HG02970 (cell line): ENCODE results near the gene CNDP2.
A peak's percentile ranks its signal among the peaks of the same experiment; 100 is the strongest.
"Not testable (repeated sequence)": the region's sequence is repeated elsewhere in the genome, so short reads cannot be mapped to it uniquely, and the experiment has no call there.

Experiments
- ATAC-seq: cut with Tn5 transposase; IDR thresholded peaks from one replicate; pipeline ENCODE4 v1.9.1; 2021; ENCODE audit warnings: mild to moderate bottlenecking, moderate library complexity, moderate number of reproducible peaks; ENCODE audit not compliant: unreplicated experiment, low FRiP score

Gene CNDP2

GRCh38 chr18:74498712-74499627 lies 2.8 kb downstream of the CNDP2 start:
- peak; percentile 19 for ATAC-seq

- ATAC-seq = peak; percentile 42
Measured at GRCh38 chr18:74499633-74500032, 3.5 kb downstream of the CNDP2 start.

- no peak for ATAC-seq
Measured at GRCh38 chr18:74500372-74500771, 4.2 kb downstream of the CNDP2 start.

GRCh38 chr18:74500774-74501173 lies 4.6 kb downstream of the CNDP2 start:
- not testable (repeated sequence) for ATAC-seq

- ATAC-seq = no peak
Measured at GRCh38 chr18:74501386-74501785, 5.2 kb downstream of the CNDP2 start.

- ATAC-seq = no peak
Measured at GRCh38 chr18:74503137-74503536, 7.0 kb downstream of the CNDP2 start.

- ATAC-seq = no peak
Measured at GRCh38 chr18:74505776-74506175, 9.6 kb downstream of the CNDP2 start.

GRCh38 chr18:74506448-74507084 lies 10.4 kb downstream of the CNDP2 start:
- ATAC-seq = no peak

GRCh38 chr18:74507097-74507881 lies 11.1 kb downstream of the CNDP2 start:
- ATAC-seq = no peak

GRCh38 chr18:74507927-74508326 lies 11.8 kb downstream of the CNDP2 start:
- ATAC-seq = no peak

GRCh38 chr18:74508366-74508765 lies 12.2 kb downstream of the CNDP2 start:
- no peak for ATAC-seq

- ATAC-seq = no peak
Measured at GRCh38 chr18:74508821-74509225, 12.7 kb downstream of the CNDP2 start.

- no peak for ATAC-seq
Measured at GRCh38 chr18:74509856-74510769, 13.9 kb downstream of the CNDP2 start.

GRCh38 chr18:74510770-74511095 lies 14.6 kb downstream of the CNDP2 start:
- no peak for ATAC-seq

GRCh38 chr18:74511823-74512222 lies 15.7 kb downstream of the CNDP2 start:
- ATAC-seq = no peak

GRCh38 chr18:74512321-74513053 lies 16.3 kb downstream of the CNDP2 start:
- no peak for ATAC-seq

GRCh38 chr18:74513149-74513882 lies 17.2 kb downstream of the CNDP2 start:
- ATAC-seq = no peak

GRCh38 chr18:74513883-74514205 lies 17.7 kb downstream of the CNDP2 start:
- no peak for ATAC-seq
